PC-9 (cell line): ENCODE measurements around the gene OSGEP.

Experiments used
- CTCF ChIP-seq: fragments of 200-600 bp; sonication (generic); conservative IDR thresholded peaks from 2 replicates; pipeline ENCODE4 v1.6.1; 2017; ENCODE audit warnings: mixed run types, antibody characterized with exemption, mild to moderate bottlenecking, moderate library complexity
- EZH2 ChIP-seq: fragments of 200-600 bp; sonication (generic); IDR thresholded peaks from 2 replicates; pipeline ENCODE4 v1.8.0; 2017; ENCODE audit warnings: antibody characterized with exemption, low read depth

DNA sequence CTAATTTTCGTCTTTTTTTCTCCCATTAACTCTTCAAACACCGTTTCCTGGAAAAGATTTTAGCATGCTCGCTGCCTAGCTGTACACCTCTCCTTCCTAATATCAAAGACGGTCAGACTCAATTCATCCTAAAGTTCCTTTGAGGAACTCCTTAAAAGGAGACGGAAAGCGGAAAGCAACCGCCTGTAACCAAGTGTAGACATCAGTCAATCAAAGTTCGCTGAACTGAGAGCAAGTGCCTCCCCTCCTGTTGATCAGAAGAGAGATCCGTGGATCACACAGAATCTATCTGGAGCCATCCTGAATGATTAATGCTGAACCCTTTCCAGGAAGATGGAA, 40.9 kb downstream of the OSGEP start:
- TF ChIP-seq CTCF (no peak), EZH2 (no peak)
